Measurements from ENCODE around the gene ZSCAN22. TPM values are rescaled to one million over a fixed set of nuclear protein-coding genes. Genes with fewer than 3 reads are reported as not detected.

ZSCAN22 gene
- total and polyA plus RNA-seq, 2 donors (not counting 3 experiments of a cell fraction or from before 2014, with no cell fraction given): 3.6 to 3.7 TPM

GRCh38 chr19:58335630-58336029, 8.8 kb downstream of the ZSCAN22 start:
- CTCF ChIA-PET: no interaction called here
- H2AFZ ChIP-seq (ENCODE audit: low read depth, low read length): no peak overlapping the region
- dilution Hi-C loops (cut with MboI; ENCODE audit: extremely low pct_ligation_motif_present, low sequenced_read_pairs): no loop called here

GRCh38 chr19:58336216-58336615, 9.4 kb downstream of the ZSCAN22 start:
- BruUV-seq (replicated peaks): no TSS peak
- H3K27me3 ChIP-seq (ENCODE audit: control insufficient read depth in 2 of 2, insufficient read depth in 2 of 2, low read length in 2 of 2): no peaks in the 10 kb centered on the region
- DNase-seq (ENCODE audit: low read depth, low spot score): no peak
- H3K79me2 ChIP-seq (ENCODE audit: control insufficient read depth, insufficient read depth, low read length): no peaks in the 10 kb centered on the region
- H3K36me3 ChIP-seq (ENCODE audit: control insufficient read depth in 2 of 2, extremely low read depth in 1 of 2, insufficient read depth in 2 of 2, low read length in 2 of 2): peaks cover 0 to 22% of the 10 kb centered on the region in 2 experiments
- ChIA-PET POLR2A (no interaction called here), CTCF (no interaction called here)
- H3K27ac ChIP-seq (ENCODE audit: insufficient read depth, low read depth, low read length): no peak overlapping the region
- no peaks in the 10 kb centered on the region for H3K4me1 ChIP-seq (ENCODE audit: control insufficient read depth, extremely low read depth, insufficient read depth, low read length)
- no peak overlapping the region for H3K4me3 ChIP-seq (replicated peaks in 1 of 3; ENCODE audit: insufficient read depth in 1 of 3, low read depth in 1 of 3, low read length in 3 of 3)
- dilution Hi-C loops (cut with MboI; ENCODE audit: extremely low pct_ligation_motif_present, low sequenced_read_pairs): no loop called here
- no peak for TF ChIP-seq JUN (IDR thresholded peaks at IDR 0.05; ENCODE audit: borderline replicate concordance, insufficient read depth, insufficient read length, low read depth)
- no peak for TF ChIP-seq MYC (IDR thresholded peaks at IDR 0.05; ENCODE audit: low read depth, low read length)
- TF ChIP-seq CTCF (IDR thresholded peaks at IDR 0.05; ENCODE audit: extremely low read depth in 1 of 2, insufficient read depth in 1 of 2, low read depth in 1 of 2, low read length in 2 of 2): no peak
- TF ChIP-seq POLR2A (IDR thresholded peaks at IDR 0.05; ENCODE audit: low read depth, low read length): no peak
- TF ChIP-seq GATA2 (IDR thresholded peaks at IDR 0.05; ENCODE audit: insufficient read depth, insufficient read length, low read depth, low read length): no peak
- TF ChIP-seq EZH2 (IDR thresholded peaks at IDR 0.05; ENCODE audit: borderline replicate concordance, low read depth, low read length, severe bottlenecking): no peak
- TF ChIP-seq FOS (IDR thresholded peaks at IDR 0.05; ENCODE audit: borderline replicate concordance, insufficient read depth, low read length): no peak
- TF ChIP-seq MAX (IDR thresholded peaks at IDR 0.05; ENCODE audit: insufficient read depth, insufficient read length): no peak
- no peak for TF ChIP-seq POLR2AphosphoS5 (IDR thresholded peaks at IDR 0.05; ENCODE audit: insufficient read depth, low read depth, low read length)
- no peak overlapping the region for H3K9ac ChIP-seq (replicated peaks; ENCODE audit: extremely low read depth, insufficient read depth, low read length)
- H4K20me1 ChIP-seq (replicated peaks; ENCODE audit: control insufficient read depth, extremely low read depth, insufficient read depth, low read length): no peaks in the 10 kb centered on the region
- intact Hi-C loops (cut with micrococcal nuclease): no loop called here
- peaks cover 2% of the 10 kb centered on the region for H3K9me3 ChIP-seq (replicated peaks; ENCODE audit: control insufficient read depth, insufficient read depth, low read length)
- no peak for FAIRE-seq
- H2AFZ ChIP-seq (ENCODE audit: low read depth, low read length): no peak overlapping the region
- no peak overlapping the region for H3K4me2 ChIP-seq (ENCODE audit: insufficient read depth, low read length)
- H3K9me1 ChIP-seq (replicated peaks; ENCODE audit: control insufficient read depth, extremely low read depth, insufficient read depth, low read length): no peaks in the 10 kb centered on the region

More at GRCh38 chr19:58335630-58336029, 8.8 kb downstream of the ZSCAN22 start:
- no peak overlapping the region for H3K9ac ChIP-seq (replicated peaks; ENCODE audit: extremely low read depth, insufficient read depth, low read length)
- no peak overlapping the region for H3K27ac ChIP-seq (ENCODE audit: insufficient read depth, low read depth, low read length)
- no peak overlapping the region for H3K4me2 ChIP-seq (ENCODE audit: insufficient read depth, low read length)
- TF ChIP-seq GATA2 (IDR thresholded peaks at IDR 0.05; ENCODE audit: insufficient read depth, insufficient read length, low read depth, low read length): no peak
- no peak for TF ChIP-seq EZH2 (IDR thresholded peaks at IDR 0.05; ENCODE audit: borderline replicate concordance, low read depth, low read length, severe bottlenecking)
- no peak for TF ChIP-seq JUN (IDR thresholded peaks at IDR 0.05; ENCODE audit: borderline replicate concordance, insufficient read depth, insufficient read length, low read depth)
- no peak for TF ChIP-seq FOS (IDR thresholded peaks at IDR 0.05; ENCODE audit: borderline replicate concordance, insufficient read depth, low read length)
- DNase-seq (ENCODE audit: low read depth, low spot score) (no peak), FAIRE-seq (no peak)
- H3K27me3 ChIP-seq (ENCODE audit: control insufficient read depth in 2 of 2, insufficient read depth in 2 of 2, low read length in 2 of 2): no peaks in the 10 kb centered on the region
- H3K36me3 ChIP-seq (ENCODE audit: control insufficient read depth in 2 of 2, extremely low read depth in 1 of 2, insufficient read depth in 2 of 2, low read length in 2 of 2): peaks cover 0 to 22% of the 10 kb centered on the region in 2 experiments
- H3K79me2 ChIP-seq (ENCODE audit: control insufficient read depth, insufficient read depth, low read length): no peaks in the 10 kb centered on the region
- peaks cover 2% of the 10 kb centered on the region for H3K9me3 ChIP-seq (replicated peaks; ENCODE audit: control insufficient read depth, insufficient read depth, low read length)
- H3K4me1 ChIP-seq (ENCODE audit: control insufficient read depth, extremely low read depth, insufficient read depth, low read length): no peaks in the 10 kb centered on the region
- H4K20me1 ChIP-seq (replicated peaks; ENCODE audit: control insufficient read depth, extremely low read depth, insufficient read depth, low read length): no peaks in the 10 kb centered on the region
- no TSS peak for BruUV-seq (replicated peaks)
- intact Hi-C loops (cut with micrococcal nuclease): no loop called here
- POLR2A ChIA-PET: no interaction called here
- no peaks in the 10 kb centered on the region for H3K9me1 ChIP-seq (replicated peaks; ENCODE audit: control insufficient read depth, extremely low read depth, insufficient read depth, low read length)
- no peak overlapping the region for H3K4me3 ChIP-seq (replicated peaks in 1 of 3; ENCODE audit: insufficient read depth in 1 of 3, low read depth in 1 of 3, low read length in 3 of 3)
